SK-N-SH (cell line): ENCODE data around the gene THSD7A. TPM values are rescaled to one million over a fixed set of nuclear protein-coding genes. Genes with fewer than 3 reads are reported as not detected.

Experiments
- CTCF ChIA-PET: fragments of 300-600, 350-600 bp; formaldehyde crosslinking; extraction: SDS; loops from one replicate; lab custom pipeline; 2021; lab: Yijun Ruan, JAX
- POLR2A ChIA-PET: fragments of 350-600 bp; sonication (Branson Sonifier 250); formaldehyde crosslinking; extraction: SDS; loops from one replicate; lab custom pipeline; 2020; ENCODE audit warnings: antibody characterized with exemption, inconsistent platforms; lab: Yijun Ruan, JAX
- DNase-seq: peaks from one replicate; pipeline ENCODE4 v3.0.0; 2012
- H2AFZ ChIP-seq: fragments of 200-600 bp; sonication (generic); 2 replicates; pipeline ENCODE4 v1.8.1; 2016; ENCODE audit warnings: antibody characterized with exemption, mild to moderate bottlenecking, low read depth
- H3F3A ChIP-seq: fragments of 200-600 bp; sonication (generic); replicated peaks from 2 replicates; pipeline ENCODE3; 2016; ENCODE audit warnings: antibody characterized with exemption, mild to moderate bottlenecking; ENCODE audit not compliant: insufficient read depth
- H3K27ac ChIP-seq, 2 experiments: fragments of 200-500 bp in 1 of 2; fragments of 200-600 bp in 1 of 2; sonication (Bioruptor generic) in 1 of 2; sonication (generic), shearing (Covaris generic) in 1 of 2; 2 replicates each; pipeline versions ENCODE4 v1.5.1 to v1.6.1; 2014 to 2016; ENCODE audit warnings: low read depth in 2 of 2, inconsistent platforms in 1 of 2, low read length in 1 of 2, mild to moderate bottlenecking in 1 of 2, mixed read lengths in 1 of 2
- H3K27me3 ChIP-seq: fragments of 200-600 bp; sonication (generic), shearing (Covaris generic); 2 replicates; pipeline ENCODE4 v1.6.1; 2016; ENCODE audit warnings: mixed run types; ENCODE audit not compliant: insufficient read depth
- H3K36me3 ChIP-seq, 2 experiments: fragments of 200-500 bp in 1 of 2; fragments of 200-600 bp in 1 of 2; sonication (Bioruptor generic) in 1 of 2; sonication (generic) in 1 of 2; replicated peaks in 1 of 2; 2 replicates each; pipeline versions ENCODE3 to v1.5.1; 2014 to 2016; ENCODE audit warnings: low read length in 1 of 2, mild to moderate bottlenecking in 1 of 2; ENCODE audit not compliant: insufficient read depth in 2 of 2, control insufficient read depth in 1 of 2
- H3K4me1 ChIP-seq, 2 experiments: fragments of 200-500 bp in 1 of 2; fragments of 200-600 bp in 1 of 2; sonication (Bioruptor generic) in 1 of 2; sonication (generic), shearing (Covaris generic) in 1 of 2; 2 replicates each; pipeline versions ENCODE4 v1.5.1 to v1.6.1; 2014 to 2016; ENCODE audit warnings: low read depth in 1 of 2, low read length in 1 of 2, mixed run types in 1 of 2; ENCODE audit not compliant: insufficient read depth in 2 of 2, control insufficient read depth in 1 of 2
- H3K4me2 ChIP-seq: fragments of 200-600 bp; sonication (generic), shearing (Covaris generic); 2 replicates; pipeline ENCODE4 v1.6.1; 2017; ENCODE audit warnings: mixed run types
- H3K4me3 ChIP-seq, 2 experiments: fragments of 200-500 bp in 1 of 2; fragments of 200-600 bp in 1 of 2; sonication (Bioruptor generic) in 1 of 2; sonication (generic), shearing (Covaris generic) in 1 of 2; 2 replicates each; pipeline versions ENCODE4 v1.5.1 to v1.8.1; 2014 to 2016; ENCODE audit warnings: low read depth in 2 of 2, inconsistent platforms in 1 of 2, low read length in 1 of 2, mild to moderate bottlenecking in 1 of 2, mixed read lengths in 1 of 2, moderate library complexity in 1 of 2
- H3K79me2 ChIP-seq: fragments of 200-600 bp; sonication (generic); 2 replicates; pipeline ENCODE4 v1.8.1; 2017; ENCODE audit warnings: mild to moderate bottlenecking; ENCODE audit not compliant: insufficient read depth
- H3K9ac ChIP-seq: fragments of 200-600 bp; sonication (generic); 2 replicates; pipeline ENCODE4 v1.6.1; 2017; ENCODE audit warnings: mixed run types
- H3K9me2 ChIP-seq: fragments of 200-600 bp; sonication (generic); 2 replicates; pipeline ENCODE4 v1.6.1; 2017; ENCODE audit warnings: mixed run types
- H3K9me3 ChIP-seq: fragments of 200-600 bp; sonication (generic); 2 replicates; pipeline ENCODE4 v1.6.1; 2017; ENCODE audit warnings: mixed run types, mild to moderate bottlenecking, moderate library complexity
- H4K20me1 ChIP-seq: fragments of 200-600 bp; sonication (generic); 2 replicates; pipeline ENCODE4 v1.6.1; 2017; ENCODE audit warnings: mild to moderate bottlenecking, mixed run types; ENCODE audit not compliant: insufficient read depth
- CTCF ChIP-seq: fragments of 200-600 bp; sonication (generic); IDR thresholded peaks from 2 replicates; pipeline ENCODE4 v1.6.1; 2017; ENCODE audit warnings: antibody characterized with exemption, mild to moderate bottlenecking, moderate library complexity
- EP300 ChIP-seq, 2 experiments: IDR thresholded peaks; 2 replicates each; pipeline versions ENCODE4 v1.4.0 to v1.6.1; 2012; ENCODE audit warnings: borderline replicate concordance in 1 of 2, low read depth in 1 of 2, low read length in 1 of 2
- EZH2phosphoT487 ChIP-seq: fragments of 200-600 bp; sonication (generic); IDR thresholded peaks from 2 replicates; pipeline ENCODE4 v1.6.1; 2017; ENCODE audit warnings: low read depth, mixed run types, mild to moderate bottlenecking, antibody characterized with exemption, moderate library complexity, borderline replicate concordance
- FOSL2 ChIP-seq: IDR thresholded peaks from 2 replicates; pipeline ENCODE4 v1.4.0; 2012; ENCODE audit warnings: low read depth, mild to moderate bottlenecking, moderate library complexity, borderline replicate concordance
- FOXJ3 ChIP-seq: sonication (generic); formaldehyde crosslinking; IDR thresholded peaks from 2 replicates; pipeline ENCODE4 v1.5.1; 2020; ENCODE audit warnings: mild to moderate bottlenecking, missing genetic modification reagents
- GATA2 ChIP-seq: sonication (generic); formaldehyde crosslinking; IDR thresholded peaks from 2 replicates; pipeline ENCODE4 v1.5.0; 2020; ENCODE audit warnings: mild to moderate bottlenecking, missing genetic modification reagents
- JUND ChIP-seq: IDR thresholded peaks from 2 replicates; pipeline ENCODE4 v1.4.0; 2012
- MAX ChIP-seq: IDR thresholded peaks from 2 replicates; pipeline ENCODE4 v1.4.0; 2012; ENCODE audit warnings: low read depth
- NFIC ChIP-seq: IDR thresholded peaks from 2 replicates; pipeline ENCODE4 v1.4.0; 2012; ENCODE audit warnings: borderline replicate concordance
- NRF1 ChIP-seq: IDR thresholded peaks from 2 replicates; pipeline ENCODE4 v1.6.1; 2012; ENCODE audit warnings: low read depth, mild to moderate bottlenecking, low read length
- RAD21 ChIP-seq: IDR thresholded peaks from 2 replicates; pipeline ENCODE4 v1.6.1; 2012; ENCODE audit warnings: mild to moderate bottlenecking, low read length
- RCOR1 ChIP-seq: fragments of 150-350 bp; IDR thresholded peaks from 2 replicates; pipeline ENCODE4 v1.6.1; 2017; ENCODE audit warnings: antibody characterized with exemption, low read length
- RFX5 ChIP-seq: IDR thresholded peaks from 2 replicates; pipeline ENCODE4 v1.6.1; 2012; ENCODE audit warnings: mild to moderate bottlenecking, improper control_type of control experiment, low read length
- RXRA ChIP-seq: IDR thresholded peaks from 2 replicates; pipeline ENCODE4 v1.4.0; 2012; ENCODE audit warnings: low read depth, mild to moderate bottlenecking, borderline replicate concordance
- SIN3A ChIP-seq: IDR thresholded peaks from 2 replicates; pipeline ENCODE4 v1.6.1; 2012; ENCODE audit warnings: low read depth, mild to moderate bottlenecking, low read length, moderate library complexity, borderline replicate concordance
- SMC3 ChIP-seq: IDR thresholded peaks from 2 replicates; pipeline ENCODE4 v1.6.1; 2012; ENCODE audit warnings: low read depth, low read length, improper control_type of control experiment
- TCF12 ChIP-seq: IDR thresholded peaks from 2 replicates; pipeline ENCODE4 v1.4.0; 2012
- USF2 ChIP-seq: fragments of 150-350 bp; IDR thresholded peaks from 2 replicates; pipeline ENCODE4 v1.6.1; 2017; ENCODE audit warnings: antibody characterized with exemption, low read length, low read depth, borderline replicate concordance
- WGBS: methylation state at CpG from one replicate; pipeline ENCODE4 v1.1.6; 2017; ENCODE audit warnings: low lambda C conversion rate; 5-methylcytosine and 5-hydroxymethylcytosine counted together
- polyA plus RNA-seq, 3 experiments: library from polyadenylated mRNA; depleted of rRNA; stranded (reverse); fragments of >200 nt; gene quantifications; 2 replicates each; pipeline ENCODE4 v1.2.3, GENCODE V29; 2012

Gene THSD7A
- polyA plus RNA-seq, 1 of the 3 experiments (the other 2 are of a cell fraction), result 0.16 TPM

- TF ChIP-seq MAX, result no peak
- TF ChIP-seq CTCF, result no peak
- TF ChIP-seq RCOR1, result peak; percentile 92
- TF ChIP-seq JUND, result no peak
- TF ChIP-seq FOSL2, result no peak
- peak; percentile 23; the same call in 1 of the 2 replicates for TF ChIP-seq NFIC
- no peak for TF ChIP-seq NRF1
- 0 out of 2 replicates have a peak, but pooled peaks have one; percentile 56 for TF ChIP-seq FOXJ3
Observed at GRCh38 chr7:11726794-11727155, 105.2 kb downstream of the THSD7A start (continued).

- no peaks in the 10 kb centered on the region for H4K20me1 ChIP-seq
- no peak overlapping the region for H3K4me2 ChIP-seq
- no peaks in the 10 kb centered on the region for H3K9me2 ChIP-seq
- peak overlapping the region in 1 of 2 experiments; percentile 99; a peak in 2 of 4 replicates for H3K27ac ChIP-seq
- H3K79me2 ChIP-seq, result no peaks in the 10 kb centered on the region
- no peak overlapping the region for H2AFZ ChIP-seq
- peaks cover 0 to 40% of the 10 kb centered on the region in 2 experiments; a peak in 2 of 4 replicates for H3K4me1 ChIP-seq
- POLR2A ChIA-PET, result interaction anchor here (2.3 kb wide), 1 partner anchor 105 kb away, joined by 11 read pairs; the partner anchor contains the start of gene THSD7A
- DNase-seq, result peak; percentile 6
- TF ChIP-seq GATA2 (peak; percentile 89), RFX5 (no peak), FOXJ3 (0 out of 2 replicates have a peak, but pooled peaks have one; percentile 47), RAD21 (peak; percentile 23; the same call in 1 of the 2 replicates), RXRA (no peak), EZH2phosphoT487 (no peak), RCOR1 (no peak), TCF12 (no peak), NRF1 (no peak), USF2 (no peak), SIN3A (no peak), SMC3 (no peak), EP300 (IDR thresholded peaks at IDR 0.05; ENCODE audit: borderline replicate concordance in 1 of 2, low read depth in 1 of 2, low read length in 1 of 2) (no peak; a peak in 1 of 4 replicates), MAX (no peak)
- H3K9me3 ChIP-seq, result no peaks in the 10 kb centered on the region
- H3K9ac ChIP-seq, result no peak overlapping the region
- H3F3A ChIP-seq, result no peaks in the 10 kb centered on the region
- 22% methylated on average over 7 of the region's 7 CpGs for WGBS
- CTCF ChIA-PET, result interaction anchor here (0.7 to 1.5 kb wide), 8 partner anchors 16 to 274 kb away, joined by 3 to 5 read pairs (median 4); no protein-coding TSS in a partner anchor
- peak overlapping the region in 1 of 2 experiments; percentile 21; a peak in 1 of 4 replicates for H3K4me3 ChIP-seq
- H3K27me3 ChIP-seq, result no peaks in the 10 kb centered on the region
- peaks cover 0 to 3% of the 10 kb centered on the region in 2 experiments for H3K36me3 ChIP-seq
Observed at GRCh38 chr7:11726001-11726793, 105.8 kb downstream of the THSD7A start.
